Measurements from ENCODE around the gene MX2. TPM values are rescaled to one million over a fixed set of nuclear protein-coding genes. Genes with fewer than 3 reads are reported as not detected.

Gene MX2
- total and polyA plus RNA-seq, 2 donors (not counting 1 experiment from before 2014, with no cell fraction given): 2.0 to 3.6 TPM

- no peaks in the 10 kb centered on the region for H3K4me1 ChIP-seq (ENCODE audit: control insufficient read depth, extremely low read depth, insufficient read depth, low read length)
- no peak within 1 kb of the TSS for H3K4me2 ChIP-seq (ENCODE audit: extremely low read depth, insufficient read depth, low read length)
- H3K27me3 ChIP-seq (ENCODE audit: control insufficient read depth, insufficient read depth, low read length): peaks cover 9% of the 10 kb centered on the region
- no peak for DNase-seq (ENCODE audit: low read depth in 2 of 2)
- H3K36me3 ChIP-seq (ENCODE audit: control insufficient read depth, insufficient read depth, low read length): no peaks in the 10 kb centered on the region
- no peaks in the 10 kb centered on the region for H4K20me1 ChIP-seq (ENCODE audit: control insufficient read depth, extremely low read depth, insufficient read depth, low read length)
- no peaks in the 10 kb centered on the region for H3K9me3 ChIP-seq (ENCODE audit: control insufficient read depth, insufficient read depth, low read depth, low read length)
- H3K27ac ChIP-seq (ENCODE audit: insufficient read depth, low read length): no peak within 1 kb of the TSS
- no peak for TF ChIP-seq CTCF (conservative IDR thresholded peaks at IDR 0.05 in 1 of 2, IDR thresholded peaks at IDR 0.05 in 1 of 2; ENCODE audit: low read depth in 1 of 2, low read length in 2 of 2)
- TF ChIP-seq EZH2 (IDR thresholded peaks at IDR 0.05; ENCODE audit: low read length, missing control alignments): peak; percentile 49
- no peaks in the 10 kb centered on the region for H3K79me2 ChIP-seq (ENCODE audit: control insufficient read depth, insufficient read depth, low read length)
- no peak within 1 kb of the TSS for H3K9ac ChIP-seq (ENCODE audit: insufficient read depth, low read length)
- H3K4me3 ChIP-seq (replicated peaks in 1 of 4; ENCODE audit: control extremely low read depth in 1 of 4, insufficient read depth in 1 of 4, low read depth in 3 of 4, low read length in 4 of 4): no peak within 1 kb of the TSS
- H2AFZ ChIP-seq (ENCODE audit: low read length): no peak within 1 kb of the TSS
Observed at GRCh38 chr21:41316200-41317062, 45.4 kb upstream of the MX2 start, which contains the start of gene FAM3B. TSS of gene FAM3B (plus strand) at chr21:41316801. CDS start at chr21:41316880, 79 bp downstream.

GRCh38 chr21:41317063-41317392 is 44.8 kb upstream of the MX2 start:
- TF ChIP-seq EZH2 (IDR thresholded peaks at IDR 0.05; ENCODE audit: low read length, missing control alignments) (no peak), CTCF (conservative IDR thresholded peaks at IDR 0.05 in 1 of 2, IDR thresholded peaks at IDR 0.05 in 1 of 2; ENCODE audit: low read depth in 1 of 2, low read length in 2 of 2) (no peak)
- H3K9ac ChIP-seq (ENCODE audit: insufficient read depth, low read length): no peak overlapping the region
- no peaks in the 10 kb centered on the region for H3K79me2 ChIP-seq (ENCODE audit: control insufficient read depth, insufficient read depth, low read length)
- H4K20me1 ChIP-seq (ENCODE audit: control insufficient read depth, extremely low read depth, insufficient read depth, low read length): no peaks in the 10 kb centered on the region
- no peaks in the 10 kb centered on the region for H3K9me3 ChIP-seq (ENCODE audit: control insufficient read depth, insufficient read depth, low read depth, low read length)
- H3K27me3 ChIP-seq (ENCODE audit: control insufficient read depth, insufficient read depth, low read length): peaks cover 9% of the 10 kb centered on the region
- no peak overlapping the region for H3K27ac ChIP-seq (ENCODE audit: insufficient read depth, low read length)
- no peaks in the 10 kb centered on the region for H3K4me1 ChIP-seq (ENCODE audit: control insufficient read depth, extremely low read depth, insufficient read depth, low read length)
- H3K36me3 ChIP-seq (ENCODE audit: control insufficient read depth, insufficient read depth, low read length): no peaks in the 10 kb centered on the region
- no peak overlapping the region for H2AFZ ChIP-seq (ENCODE audit: low read length)
- no peak for DNase-seq (ENCODE audit: low read depth in 2 of 2)
- H3K4me2 ChIP-seq (ENCODE audit: extremely low read depth, insufficient read depth, low read length): no peak overlapping the region
- H3K4me3 ChIP-seq (replicated peaks in 1 of 4; ENCODE audit: control extremely low read depth in 1 of 4, insufficient read depth in 1 of 4, low read depth in 3 of 4, low read length in 4 of 4): no peak overlapping the region

DNA sequence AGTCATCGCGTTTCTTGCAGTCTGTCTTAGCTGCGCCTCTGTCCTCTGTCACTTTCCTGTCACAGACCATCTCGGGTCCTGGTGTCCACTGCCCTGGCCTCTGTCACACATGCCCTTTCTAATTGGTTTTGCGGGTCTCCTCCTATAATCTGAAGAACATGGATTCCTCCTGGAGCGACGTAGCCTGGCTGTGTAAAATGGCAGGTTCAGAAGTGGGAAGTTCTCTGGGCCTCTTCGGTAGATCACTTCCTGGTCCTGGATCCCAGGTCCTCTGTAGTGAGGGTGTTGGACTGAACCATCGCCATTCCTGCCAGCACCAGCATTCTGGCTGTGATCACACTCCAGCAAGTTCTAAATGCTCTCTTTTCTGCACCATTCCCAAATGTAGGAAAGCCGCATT is 44.4 kb upstream of the MX2 start:
- no peaks in the 10 kb centered on the region for H4K20me1 ChIP-seq (ENCODE audit: control insufficient read depth, extremely low read depth, insufficient read depth, low read length)
- DNase-seq (ENCODE audit: low read depth in 2 of 2): no peak
- H3K79me2 ChIP-seq (ENCODE audit: control insufficient read depth, insufficient read depth, low read length): no peaks in the 10 kb centered on the region
- peaks cover 9% of the 10 kb centered on the region for H3K27me3 ChIP-seq (ENCODE audit: control insufficient read depth, insufficient read depth, low read length)
- H3K9ac ChIP-seq (ENCODE audit: insufficient read depth, low read length): no peak overlapping the region
- no peak overlapping the region for H3K4me2 ChIP-seq (ENCODE audit: extremely low read depth, insufficient read depth, low read length)
- TF ChIP-seq EZH2 (IDR thresholded peaks at IDR 0.05; ENCODE audit: low read length, missing control alignments) (no peak), CTCF (conservative IDR thresholded peaks at IDR 0.05 in 1 of 2, IDR thresholded peaks at IDR 0.05 in 1 of 2; ENCODE audit: low read depth in 1 of 2, low read length in 2 of 2) (no peak)
- H2AFZ ChIP-seq (ENCODE audit: low read length): no peak overlapping the region
- no peak overlapping the region for H3K4me3 ChIP-seq (replicated peaks in 1 of 4; ENCODE audit: control extremely low read depth in 1 of 4, insufficient read depth in 1 of 4, low read depth in 3 of 4, low read length in 4 of 4)
- H3K36me3 ChIP-seq (ENCODE audit: control insufficient read depth, insufficient read depth, low read length): no peaks in the 10 kb centered on the region
- no peaks in the 10 kb centered on the region for H3K9me3 ChIP-seq (ENCODE audit: control insufficient read depth, insufficient read depth, low read depth, low read length)
- H3K27ac ChIP-seq (ENCODE audit: insufficient read depth, low read length): no peak overlapping the region
- no peaks in the 10 kb centered on the region for H3K4me1 ChIP-seq (ENCODE audit: control insufficient read depth, extremely low read depth, insufficient read depth, low read length)

Measured in fibroblast of lung (primary cell).